ENCODE results near the gene RYR1. TPM values are rescaled to one million over a fixed set of nuclear protein-coding genes. Genes with fewer than 3 reads are reported as not detected.
"Not testable (repeated sequence)": the region's sequence is repeated elsewhere in the genome, so short reads cannot be mapped to it uniquely, and the experiment has no call there.

Gene RYR1
- total and polyA plus RNA-seq, 3 experiments from 2014 or later, result 0.71 to 3.3 (median 1.4) TPM

GRCh38 chr19:38617764-38618589 is 184.5 kb downstream of the RYR1 start, which contains the start of gene MAP4K1:
TSS of gene MAP4K1 (minus strand) at chr19:38617953. CDS start at chr19:38617895, 58 bp downstream.
- Histone ChIP-seq H3K36me3 (ENCODE audit: insufficient read depth, low read length) (peaks cover 16% of the 10 kb centered on the region), H3K4me1 (ENCODE audit: insufficient read depth, low read length) (peaks cover 49% of the 10 kb centered on the region), H3K9me3 (ENCODE audit: low read length) (no peaks in the 10 kb centered on the region), H3K27ac (ENCODE audit: low read depth, low read length) (peak within 1 kb of the TSS; percentile 85), H3K27me3 (ENCODE audit: insufficient read depth, low read length, poor library complexity, severe bottlenecking) (no peaks in the 10 kb centered on the region), H3K4me3 (ENCODE audit: low read length) (peak within 1 kb of the TSS; percentile 75)
- peak within 1 kb of the TSS; percentile 96 to 100 (median 99) for H3K4me3 Mint-ChIP-seq
- peak; percentile 51 to 80 (median 57) for DNase-seq
- no peaks in the 10 kb centered on the region for H3K9me3 Mint-ChIP-seq
- POLR2A ChIA-PET, result interaction anchor here (0.5 to 1.7 kb wide), 8 partner anchors 57 to 260 kb away, joined by 3 to 10 read pairs (median 4); partner anchors contain the start of genes FAM98C, PSMD8 and RINL
- peaks cover 51 to 71% (median 69%) of the 10 kb centered on the region in 3 donors for H3K4me1 Mint-ChIP-seq
- CTCF ChIA-PET, result interaction anchor here (1.0 to 5.7 kb wide), 16 partner anchors 9 to 251 kb away, joined by 3 to 43 read pairs (median 4); partner anchors contain the start of gene FAM98C
- H3K36me3 Mint-ChIP-seq, result peaks cover 3 to 73% (median 11%) of the 10 kb centered on the region in 3 donors
- H3K27me3 Mint-ChIP-seq, result no peaks in the 10 kb centered on the region
- H3K27ac Mint-ChIP-seq, result peak within 1 kb of the TSS; percentile 92 to 100 (median 99)

DNA sequence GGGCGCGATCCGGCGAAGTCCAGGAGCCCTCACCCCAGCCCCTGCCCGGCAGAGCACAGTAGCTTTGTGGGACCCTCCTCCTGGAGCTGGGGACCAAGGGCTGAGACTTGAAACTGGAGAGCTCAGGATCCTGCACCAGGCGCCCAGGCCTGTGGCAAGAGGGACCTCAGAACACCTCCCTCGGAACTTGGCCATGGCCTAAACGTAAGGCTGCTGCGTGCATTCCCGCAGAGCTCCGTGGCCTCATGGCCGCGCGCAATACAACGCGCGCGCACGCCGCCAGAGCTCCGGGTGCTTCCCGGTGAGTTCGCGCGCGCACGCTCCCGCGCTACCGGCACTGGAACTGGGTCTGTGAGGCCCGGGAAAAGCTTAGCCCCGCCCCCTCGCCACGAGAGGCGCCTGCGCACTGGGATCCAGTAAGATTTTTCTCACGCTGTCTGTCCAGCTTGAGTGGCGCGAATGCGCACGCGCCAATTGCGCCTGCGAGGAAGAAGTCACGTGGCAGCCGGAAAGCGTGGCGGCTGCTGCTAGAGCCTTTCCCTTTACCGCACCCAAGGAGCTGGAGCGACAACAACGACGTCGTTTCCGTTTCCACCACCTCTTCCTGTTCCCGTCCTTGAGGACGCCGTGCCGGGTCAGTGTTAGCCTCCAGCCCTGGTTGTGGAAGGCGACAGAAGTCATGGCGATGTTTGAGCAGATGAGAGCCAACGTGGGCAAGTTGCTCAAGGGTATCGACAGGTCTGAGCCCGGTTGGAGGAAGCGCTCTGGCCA is 185.3 kb downstream of the RYR1 start, which contains the start of gene EIF3K:
Gene EIF3K, plus strand, starts transcription at position 599 of the 771 bp plus-strand sequence. Its CDS starts 81 bp downstream, at position 680.
- peak within 1 kb of the TSS; percentile 85 for H3K27ac ChIP-seq (ENCODE audit: low read depth, low read length)
- no peaks in the 10 kb centered on the region for H3K9me3 Mint-ChIP-seq
- H3K4me1 ChIP-seq (ENCODE audit: insufficient read depth, low read length), result peaks cover 46% of the 10 kb centered on the region

GRCh38 chr19:38619361-38620174 is 186.1 kb downstream of the RYR1 start:
- peak overlapping the region; percentile 96 to 100 (median 99) for H3K4me3 Mint-ChIP-seq
- H3K27ac ChIP-seq (ENCODE audit: low read depth, low read length), result peak overlapping the region; percentile 85
- peak overlapping the region; percentile 75 for H3K4me3 ChIP-seq (ENCODE audit: low read length)
- no peak for DNase-seq
- no peaks in the 10 kb centered on the region for H3K27me3 ChIP-seq (ENCODE audit: insufficient read depth, low read length, poor library complexity, severe bottlenecking)
- H3K27me3 Mint-ChIP-seq, result no peaks in the 10 kb centered on the region
- POLR2A ChIA-PET, result interaction anchor here (0.6 to 1.7 kb wide), 10 partner anchors 28 to 311 kb away, joined by 3 to 10 read pairs (median 4); partner anchors contain the start of genes ACTN4, ECH1, FAM98C and MRPS12
- H3K4me1 ChIP-seq (ENCODE audit: insufficient read depth, low read length), result peaks cover 38% of the 10 kb centered on the region
- CTCF ChIA-PET, result interaction anchor here (0.5 to 5.7 kb wide), 14 partner anchors 16 to 311 kb away, joined by 3 to 43 read pairs (median 4); partner anchors contain the start of genes FAM98C, MRPS12 and SARS2
- peaks cover 44 to 63% (median 55%) of the 10 kb centered on the region in 3 donors for H3K4me1 Mint-ChIP-seq
- H3K9me3 Mint-ChIP-seq, result no peaks in the 10 kb centered on the region
- H3K36me3 Mint-ChIP-seq, result peaks cover 3 to 73% (median 7%) of the 10 kb centered on the region in 3 donors
- peak overlapping the region; percentile 92 to 100 (median 99) for H3K27ac Mint-ChIP-seq
- peaks cover 25% of the 10 kb centered on the region for H3K36me3 ChIP-seq (ENCODE audit: insufficient read depth, low read length)
- no peaks in the 10 kb centered on the region for H3K9me3 ChIP-seq (ENCODE audit: low read length)

More for the DNA sequence above, 185.3 kb downstream of the RYR1 start, which contains the start of gene EIF3K:
- peaks cover 47 to 63% (median 63%) of the 10 kb centered on the region in 3 donors for H3K4me1 Mint-ChIP-seq
- ChIA-PET CTCF (interaction anchor here (0.7 to 5.7 kb wide), 17 partner anchors 8 to 312 kb away, joined by 3 to 43 read pairs (median 4); partner anchors contain the start of genes FAM98C, MRPS12 and SARS2), POLR2A (interaction anchor here (0.5 to 1.7 kb wide), 12 partner anchors 28 to 312 kb away, joined by 3 to 10 read pairs (median 4); partner anchors contain the start of genes ACTN4, ECH1, FAM98C and MRPS12)
- H3K36me3 Mint-ChIP-seq, result peaks cover 3 to 72% (median 7%) of the 10 kb centered on the region in 3 donors
- Histone ChIP-seq H3K36me3 (ENCODE audit: insufficient read depth, low read length) (peaks cover 19% of the 10 kb centered on the region), H3K4me3 (ENCODE audit: low read length) (peak within 1 kb of the TSS; percentile 75), H3K27me3 (ENCODE audit: insufficient read depth, low read length, poor library complexity, severe bottlenecking) (no peaks in the 10 kb centered on the region), H3K9me3 (ENCODE audit: low read length) (no peaks in the 10 kb centered on the region)
- DNase-seq, result peak; percentile 96 to 98 (median 96)
- H3K4me3 Mint-ChIP-seq, result peak within 1 kb of the TSS; percentile 96 to 100 (median 99)
- peak within 1 kb of the TSS; percentile 92 to 100 (median 99) for H3K27ac Mint-ChIP-seq
- no peaks in the 10 kb centered on the region for H3K27me3 Mint-ChIP-seq

DNA sequence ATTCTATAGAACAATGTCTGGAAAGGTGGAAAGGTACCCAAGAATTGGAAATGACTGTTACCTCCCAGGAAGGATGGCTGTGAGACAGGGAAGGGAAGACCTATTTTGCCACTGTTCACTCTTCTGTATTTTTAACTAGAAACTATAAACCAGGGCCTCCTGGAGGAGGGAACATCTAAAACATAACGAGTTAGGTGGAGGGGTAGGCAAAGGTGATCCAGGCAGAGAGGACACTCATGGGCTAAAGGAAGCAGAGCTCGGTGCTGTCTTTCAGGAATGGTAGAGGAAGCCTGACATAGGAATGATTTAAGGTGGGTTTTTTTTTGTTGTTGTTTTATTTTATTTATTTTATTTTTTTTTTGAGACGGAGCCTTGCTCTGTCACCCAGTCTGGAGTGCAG is 191.3 kb downstream of the RYR1 start:
- Histone ChIP-seq H3K4me3 (ENCODE audit: low read length) (no peak overlapping the region), H3K9me3 (ENCODE audit: low read length) (no peaks in the 10 kb centered on the region), H3K27me3 (ENCODE audit: insufficient read depth, low read length, poor library complexity, severe bottlenecking) (no peaks in the 10 kb centered on the region), H3K36me3 (ENCODE audit: insufficient read depth, low read length) (peaks cover 52% of the 10 kb centered on the region), H3K4me1 (ENCODE audit: insufficient read depth, low read length) (peaks cover 7% of the 10 kb centered on the region), H3K27ac (ENCODE audit: low read depth, low read length) (no peak overlapping the region)
- peaks cover 6 to 16% (median 10%) of the 10 kb centered on the region in 3 donors for H3K4me1 Mint-ChIP-seq
- POLR2A ChIA-PET, result interaction anchor here (0.6 kb wide), 1 partner anchor 9 kb away, joined by 3 read pairs; no protein-coding TSS in a partner anchor
- peak overlapping the region in 1 of 8 donors; percentile 68 for H3K27ac Mint-ChIP-seq
- peaks cover 0 to 87% (median 22%) of the 10 kb centered on the region in 3 donors for H3K36me3 Mint-ChIP-seq
- no peaks in the 10 kb centered on the region for H3K9me3 Mint-ChIP-seq
- no peak overlapping the region for H3K4me3 Mint-ChIP-seq
- no peaks in the 10 kb centered on the region for H3K27me3 Mint-ChIP-seq
- no peak for DNase-seq
- CTCF ChIA-PET, result no interaction called here

DNA sequence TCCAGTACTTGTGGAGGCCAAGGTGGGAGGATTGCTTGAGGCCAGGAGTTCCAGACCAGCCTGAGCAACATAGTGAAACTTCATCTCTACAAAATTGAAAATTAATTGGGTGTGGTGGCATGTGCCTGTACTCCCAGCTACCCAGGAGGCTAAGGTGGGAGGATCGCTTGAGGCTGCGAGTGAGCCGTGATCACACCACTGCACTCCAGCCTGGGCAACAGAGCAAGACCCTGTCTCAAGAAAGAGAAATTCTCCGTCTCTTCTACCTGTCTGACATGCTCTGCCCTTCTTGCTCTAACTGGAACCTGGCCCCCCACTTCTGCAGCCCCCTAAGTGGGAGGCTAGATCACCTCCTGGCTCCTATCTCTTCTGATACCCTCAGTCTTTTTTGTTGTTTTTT is 192.9 kb downstream of the RYR1 start:
- Histone ChIP-seq H3K27me3 (ENCODE audit: insufficient read depth, low read length, poor library complexity, severe bottlenecking) (no peaks in the 10 kb centered on the region), H3K36me3 (ENCODE audit: insufficient read depth, low read length) (peaks cover 46% of the 10 kb centered on the region), H3K4me1 (ENCODE audit: insufficient read depth, low read length) (no peaks in the 10 kb centered on the region), H3K9me3 (ENCODE audit: low read length) (no peaks in the 10 kb centered on the region), H3K27ac (ENCODE audit: low read depth, low read length) (no peak overlapping the region), H3K4me3 (ENCODE audit: low read length) (no peak overlapping the region)
- no peak overlapping the region for H3K27ac Mint-ChIP-seq
- DNase-seq, result no peak
- CTCF ChIA-PET, result interaction anchor here (1.7 kb wide), 1 partner anchor 9 kb away, joined by 6 read pairs; the partner anchor contains the start of genes EIF3K and MAP4K1
- H3K4me3 Mint-ChIP-seq, result no peak overlapping the region
- POLR2A ChIA-PET, result no interaction called here
- H3K27me3 Mint-ChIP-seq, result no peaks in the 10 kb centered on the region
- peaks cover under 1 to 8% (median 3%) of the 10 kb centered on the region in 3 donors for H3K4me1 Mint-ChIP-seq
- no peaks in the 10 kb centered on the region for H3K9me3 Mint-ChIP-seq
- H3K36me3 Mint-ChIP-seq, result peaks cover 0 to 90% (median 23%) of the 10 kb centered on the region in 3 donors

DNA sequence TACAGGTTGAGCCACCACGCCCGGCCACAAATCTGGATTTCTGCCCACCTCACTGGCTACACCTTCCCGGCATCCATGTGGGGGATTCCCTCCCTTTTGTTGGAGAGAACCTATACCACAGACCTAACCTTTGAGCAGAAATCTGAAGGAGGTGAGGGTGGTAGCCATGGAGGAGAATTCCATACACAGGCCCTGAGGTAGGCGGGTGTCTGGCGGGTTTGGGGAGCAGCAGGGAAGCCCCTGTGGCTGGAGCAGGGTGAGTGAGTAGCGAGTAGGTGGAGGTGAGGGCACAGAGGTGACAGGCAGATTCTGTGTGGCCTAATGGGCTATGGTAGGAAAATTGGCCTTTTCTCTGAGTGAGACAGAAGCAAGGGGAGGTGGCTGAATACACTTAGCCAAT is 196.1 kb downstream of the RYR1 start:
- Histone ChIP-seq H3K4me3 (ENCODE audit: low read length) (no peak overlapping the region), H3K4me1 (ENCODE audit: insufficient read depth, low read length) (peaks cover 3% of the 10 kb centered on the region), H3K27me3 (ENCODE audit: insufficient read depth, low read length, poor library complexity, severe bottlenecking) (no peaks in the 10 kb centered on the region), H3K27ac (ENCODE audit: low read depth, low read length) (no peak overlapping the region), H3K9me3 (ENCODE audit: low read length) (no peaks in the 10 kb centered on the region), H3K36me3 (ENCODE audit: insufficient read depth, low read length) (peaks cover 36% of the 10 kb centered on the region)
- ChIA-PET CTCF (interaction anchor here (1.9 kb wide), 1 partner anchor 11 kb away, joined by 4 read pairs; the partner anchor contains the start of gene EIF3K), POLR2A (no interaction called here)
- H3K27me3 Mint-ChIP-seq, result no peaks in the 10 kb centered on the region
- H3K9me3 Mint-ChIP-seq, result no peaks in the 10 kb centered on the region
- no peak overlapping the region for H3K27ac Mint-ChIP-seq
- no peak for DNase-seq
- peaks cover 3 to 8% (median 7%) of the 10 kb centered on the region in 3 donors for H3K4me1 Mint-ChIP-seq
- peaks cover 1 to 80% (median 32%) of the 10 kb centered on the region in 3 donors for H3K36me3 Mint-ChIP-seq
- H3K4me3 Mint-ChIP-seq, result no peak overlapping the region

DNA sequence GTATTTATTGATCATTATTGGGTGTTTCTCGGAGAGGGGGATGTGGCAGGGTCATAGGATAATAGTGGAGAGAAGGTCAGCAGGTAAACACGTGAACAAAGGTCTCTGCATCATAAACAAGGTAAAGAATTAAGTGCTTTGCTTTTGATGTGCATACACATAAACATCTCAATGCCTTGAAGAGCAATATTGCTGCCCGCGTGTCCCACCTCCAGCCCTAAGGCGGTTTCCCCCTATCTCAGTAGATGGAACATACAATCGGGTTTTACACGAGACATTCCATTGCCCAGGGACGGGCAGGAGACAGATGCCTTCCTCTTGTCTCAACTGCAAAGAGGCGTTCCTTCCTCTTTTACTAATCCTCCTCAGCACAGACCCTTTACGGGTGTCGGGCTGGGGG is 197.8 kb downstream of the RYR1 start:
- H3K27me3 Mint-ChIP-seq; H3K27me3 ChIP-seq (ENCODE audit: insufficient read depth, low read length, poor library complexity, severe bottlenecking); H3K4me3 Mint-ChIP-seq; H3K27ac Mint-ChIP-seq; H3K9me3 Mint-ChIP-seq; H3K4me3 ChIP-seq (ENCODE audit: low read length); DNase-seq; POLR2A ChIA-PET; H3K9me3 ChIP-seq (ENCODE audit: low read length); H3K27ac ChIP-seq (ENCODE audit: low read depth, low read length); CTCF ChIA-PET: not testable (repeated sequence)
- H3K36me3 ChIP-seq (ENCODE audit: insufficient read depth, low read length), result peaks cover 37% of the 10 kb centered on the region
- H3K4me1 ChIP-seq (ENCODE audit: insufficient read depth, low read length), result peaks cover 20% of the 10 kb centered on the region
- H3K4me1 Mint-ChIP-seq, result peaks cover 19 to 20% (median 19%) of the 10 kb centered on the region in 3 donors
- H3K36me3 Mint-ChIP-seq, result peaks cover 5 to 76% (median 28%) of the 10 kb centered on the region in 3 donors

All from CD8-positive, alpha-beta memory T cell (primary cell).